GM21786 (cell line): ENCODE data around the gene IL1RL1.
A peak's percentile ranks its signal among the peaks of the same experiment; 100 is the strongest.
"Not testable (repeated sequence)": the region's sequence is repeated elsewhere in the genome, so short reads cannot be mapped to it uniquely, and the experiment has no call there.

ENCODE experiments used
- ATAC-seq: cut with Tn5 transposase; IDR thresholded peaks from one replicate; pipeline ENCODE4 v1.9.1; 2021; ENCODE audit not compliant: unreplicated experiment

The IL1RL1 gene

DNA sequence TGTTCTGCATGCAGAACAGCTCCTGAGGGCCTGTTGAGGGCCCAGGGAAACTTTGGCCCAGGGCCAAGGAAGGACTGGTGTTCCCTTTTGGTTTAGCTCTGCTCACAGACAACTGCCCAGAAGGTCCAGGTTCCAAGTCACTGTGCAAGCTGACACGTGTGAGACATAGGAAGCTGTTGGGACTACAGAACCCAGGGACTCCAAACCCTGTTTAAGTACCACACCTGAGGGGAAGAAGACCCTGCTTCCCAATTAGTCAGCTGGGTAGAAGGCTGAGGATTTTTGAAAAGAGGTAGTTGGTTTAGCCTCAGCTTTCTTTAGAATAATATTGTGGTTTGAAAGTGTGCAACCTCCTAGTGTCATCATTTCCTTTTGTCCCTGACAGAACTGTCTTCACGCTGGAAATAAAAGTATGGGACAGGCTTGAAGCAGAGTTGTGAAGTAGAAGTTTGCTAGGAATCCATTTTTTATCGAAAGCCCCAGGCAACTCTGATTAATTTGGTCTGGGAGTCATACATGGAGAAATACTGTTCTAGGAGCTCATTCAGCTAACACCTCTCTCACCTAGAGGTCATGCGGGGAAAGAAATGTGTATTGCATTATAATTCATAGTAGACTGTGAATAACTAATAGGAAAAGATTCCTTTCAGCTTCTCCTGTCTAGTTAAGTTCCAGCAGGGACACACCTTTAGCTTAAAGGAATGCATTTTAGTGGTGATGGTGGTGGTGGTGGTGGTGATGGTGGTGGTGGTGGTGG, 19.9 kb upstream of the IL1RL1 start:
- ATAC-seq, result no peak

- ATAC-seq, result no peak
Observed at GRCh38 chr2:102294802-102295489, 16.4 kb upstream of the IL1RL1 start.

- no peak for ATAC-seq
Observed at GRCh38 chr2:102295566-102295965, 15.8 kb upstream of the IL1RL1 start.

- no peak for ATAC-seq
Observed at GRCh38 chr2:102296449-102296848, 14.9 kb upstream of the IL1RL1 start.

DNA sequence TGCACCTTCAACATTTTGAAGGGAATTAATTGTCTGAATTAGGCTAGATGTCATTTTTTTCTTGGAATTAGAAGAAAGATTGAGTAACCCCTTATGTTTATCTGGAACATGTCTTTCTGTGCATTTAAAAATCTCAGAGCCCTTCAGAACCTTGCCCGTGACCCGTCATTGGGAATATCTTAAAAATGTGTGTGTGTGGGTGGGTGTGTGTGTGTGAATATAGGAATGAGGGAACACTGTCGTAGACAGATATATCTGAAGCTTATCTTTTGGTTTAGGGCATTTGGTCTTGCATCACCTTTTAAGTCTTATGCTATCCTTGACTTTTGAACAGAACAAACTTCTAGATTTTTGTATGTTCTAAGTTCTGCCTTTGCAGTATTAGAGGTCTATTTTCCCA, 13.5 kb upstream of the IL1RL1 start:
- ATAC-seq, result no peak

DNA sequence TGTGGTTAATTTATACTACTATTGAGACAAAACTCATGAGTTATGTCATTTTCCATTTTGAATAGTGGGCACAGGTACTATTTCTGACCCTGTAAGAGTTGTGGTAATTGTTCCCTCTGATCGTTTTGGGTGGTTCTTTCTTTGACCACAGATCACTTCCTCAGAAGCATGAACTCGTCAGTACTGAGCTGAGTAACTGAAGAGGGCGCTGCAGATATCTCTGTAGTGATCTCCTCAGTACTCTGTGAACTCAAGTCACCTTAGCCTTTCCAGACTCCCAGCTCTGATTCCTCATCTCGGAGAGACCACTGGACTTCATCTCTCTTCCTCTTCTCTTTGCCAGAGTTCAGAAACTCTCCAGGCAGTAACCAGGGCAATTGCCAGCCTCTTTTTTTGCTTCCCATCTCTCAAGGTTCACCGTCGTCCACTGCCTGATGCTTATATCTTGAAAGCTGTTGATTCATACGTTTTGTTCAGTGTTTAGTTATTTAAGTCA, 9.4 kb upstream of the IL1RL1 start:
- peak; percentile 81 for ATAC-seq

GRCh38 chr2:102302458-102302857, 8.9 kb upstream of the IL1RL1 start:
- no peak for ATAC-seq

DNA sequence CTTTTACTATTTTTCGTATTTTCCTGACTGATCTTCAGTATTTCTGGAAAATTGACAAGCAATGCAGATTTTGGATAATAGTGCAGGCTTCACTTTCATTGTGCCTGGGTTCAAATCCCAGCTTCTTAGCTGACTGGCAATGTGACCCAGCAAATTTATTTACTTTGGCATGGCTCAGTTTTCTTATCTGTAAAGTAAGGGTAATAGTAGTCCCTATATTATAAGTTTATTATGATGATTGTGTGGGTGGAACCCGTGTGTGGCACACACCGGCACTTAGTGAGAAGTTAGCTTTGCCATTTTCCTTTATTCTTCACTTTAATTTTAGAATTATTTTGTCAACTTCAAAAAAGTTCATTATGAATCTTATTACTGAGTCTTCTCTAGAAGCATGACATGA, 7.8 kb upstream of the IL1RL1 start:
- ATAC-seq, result no peak

- no peak for ATAC-seq
Observed at GRCh38 chr2:102304268-102304667, 7.1 kb upstream of the IL1RL1 start.

DNA sequence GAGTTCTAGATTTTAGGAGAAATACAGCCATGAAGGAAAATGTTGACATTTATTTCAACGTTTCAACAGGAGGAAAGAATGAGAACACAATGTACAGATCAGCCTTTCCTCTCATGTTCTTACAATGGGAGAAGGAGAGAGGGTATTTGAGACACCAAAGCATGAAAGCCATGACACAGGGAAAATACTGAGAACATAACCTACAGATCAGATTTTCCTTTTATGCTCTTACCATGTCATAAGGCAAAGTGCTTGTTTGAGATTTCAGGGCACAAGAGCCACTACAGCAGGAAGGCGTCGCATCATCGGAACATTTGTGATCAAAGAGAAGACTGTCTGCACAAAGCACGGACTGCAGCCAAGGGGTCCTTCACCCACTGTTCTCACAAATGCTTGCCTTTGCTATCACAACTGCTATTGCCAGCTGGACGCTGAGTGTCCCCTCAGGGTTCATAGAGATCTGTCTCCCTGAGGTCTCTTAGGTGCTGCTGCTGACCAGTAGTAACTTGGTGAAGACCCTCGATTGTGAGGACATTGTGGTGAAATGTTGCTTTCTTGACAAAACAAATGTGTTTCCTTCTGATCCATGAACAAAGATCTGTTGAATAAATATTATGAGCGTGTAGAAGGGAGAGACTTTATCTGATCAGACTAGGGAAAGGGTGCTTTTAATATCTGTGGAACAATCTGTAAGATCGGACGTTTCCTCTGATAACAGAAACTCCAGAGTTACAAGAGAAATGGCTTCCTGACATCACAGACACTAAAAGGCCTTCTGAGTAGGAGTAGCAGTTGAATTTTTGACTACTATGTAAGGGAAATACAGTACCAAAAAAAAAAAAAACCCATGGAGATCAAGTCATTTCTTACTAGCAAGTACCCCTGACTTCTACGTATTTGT, 6.4 kb upstream of the IL1RL1 start:
- no peak for ATAC-seq

DNA sequence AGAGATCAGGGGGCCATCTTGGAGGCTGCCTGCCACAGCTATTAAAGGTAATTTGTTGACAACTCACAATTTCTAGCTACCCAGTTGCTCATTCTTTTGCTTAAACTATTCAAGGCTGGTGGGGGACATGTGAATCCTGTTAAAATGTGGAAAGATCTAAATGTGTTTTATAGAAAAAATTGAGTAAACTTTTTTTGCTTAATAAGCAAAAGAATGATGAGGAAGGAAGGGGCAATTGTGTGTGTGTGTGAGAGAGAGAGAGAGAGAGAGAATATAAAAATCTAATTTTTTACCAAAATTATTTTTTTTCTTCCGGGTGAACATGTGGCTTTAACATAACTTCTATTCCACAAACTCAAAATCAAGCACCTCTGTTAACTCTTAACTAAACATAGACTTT, 5.2 kb upstream of the IL1RL1 start:
- no peak for ATAC-seq

- no peak for ATAC-seq
Observed at GRCh38 chr2:102313025-102313424, 1.7 kb downstream of the IL1RL1 start.

DNA sequence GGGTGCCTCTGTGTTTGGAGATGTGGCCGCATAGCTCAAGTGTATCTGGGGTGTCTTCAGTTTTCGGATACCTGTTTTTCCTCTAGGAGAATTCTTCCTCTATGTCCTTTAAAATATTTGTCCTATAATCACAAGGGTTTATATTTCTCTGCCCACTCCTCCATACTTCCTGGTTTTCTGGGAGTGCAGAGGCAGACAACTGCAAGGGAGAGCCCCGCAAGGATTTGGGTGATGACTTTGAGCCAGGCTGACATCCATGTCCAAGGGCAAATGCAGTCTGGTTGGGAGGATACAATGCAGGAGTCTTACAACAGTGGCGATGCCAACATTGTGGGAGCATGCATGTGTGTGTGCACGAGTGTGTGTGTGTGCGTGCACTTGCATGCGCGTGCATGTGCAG, 2.1 kb downstream of the IL1RL1 start:
- ATAC-seq, result no peak

DNA sequence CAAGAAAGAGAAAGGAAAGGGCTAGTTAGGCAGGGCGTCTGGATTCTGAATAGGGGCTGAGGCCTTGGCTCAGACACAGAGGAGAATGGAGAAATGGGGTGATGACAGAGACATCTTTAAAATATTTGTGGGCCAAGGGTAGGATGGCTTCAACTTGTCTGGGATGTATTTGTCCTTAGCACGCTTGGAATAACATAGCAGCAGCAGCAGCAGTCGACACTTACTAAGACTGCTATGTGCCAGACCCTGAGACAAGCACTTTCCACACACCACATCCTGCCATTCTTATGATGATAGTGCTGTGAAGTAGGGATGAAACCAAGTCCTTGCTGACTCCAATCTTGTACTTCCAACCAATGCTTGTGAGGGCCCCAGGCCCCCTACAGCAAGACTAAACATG, 2.6 kb downstream of the IL1RL1 start:
- ATAC-seq, result no peak

DNA sequence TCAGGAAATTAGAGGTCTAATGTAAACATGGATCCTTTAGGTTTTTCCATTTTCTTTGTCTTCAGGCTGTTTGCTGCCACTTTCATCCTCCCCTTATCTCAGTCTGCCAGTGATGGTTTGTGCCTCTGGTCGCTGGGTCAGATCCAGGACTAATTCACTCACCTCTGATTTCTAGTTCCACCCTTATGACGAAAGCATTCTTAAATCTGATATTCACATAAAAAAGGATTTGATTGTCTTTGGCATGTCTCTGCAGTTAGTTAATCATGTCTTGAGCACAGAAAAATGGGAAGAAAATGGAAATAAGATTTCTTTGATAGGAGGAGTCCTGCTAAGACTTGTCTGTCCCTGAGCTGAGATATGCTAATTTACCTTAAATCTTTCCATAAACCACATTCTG, 4.6 kb downstream of the IL1RL1 start:
- ATAC-seq, result no peak

- ATAC-seq, result no peak
Observed at GRCh38 chr2:102317715-102318114, 6.4 kb downstream of the IL1RL1 start.

- no peak for ATAC-seq
Observed at GRCh38 chr2:102318437-102318836, 7.1 kb downstream of the IL1RL1 start.

GRCh38 chr2:102321941-102322719, 10.8 kb downstream of the IL1RL1 start:
- no peak for ATAC-seq

GRCh38 chr2:102324914-102325313, 13.6 kb downstream of the IL1RL1 start:
- ATAC-seq, result not testable (repeated sequence)

- no peak for ATAC-seq
Observed at GRCh38 chr2:102331311-102331980, 20.1 kb downstream of the IL1RL1 start.
